Amygdala (tissue), 56 donors: ENCODE results near the gene BMI1.
"Not testable (repeated sequence)": the region's sequence is repeated elsewhere in the genome, so short reads cannot be mapped to it uniquely, and the experiment has no call there.

Experiments
- DNase-seq, 56 donors: peaks; one replicate each; lab custom pipeline; 2025; lab: John Stamatoyannopoulos, UW

BMI1 gene

DNA sequence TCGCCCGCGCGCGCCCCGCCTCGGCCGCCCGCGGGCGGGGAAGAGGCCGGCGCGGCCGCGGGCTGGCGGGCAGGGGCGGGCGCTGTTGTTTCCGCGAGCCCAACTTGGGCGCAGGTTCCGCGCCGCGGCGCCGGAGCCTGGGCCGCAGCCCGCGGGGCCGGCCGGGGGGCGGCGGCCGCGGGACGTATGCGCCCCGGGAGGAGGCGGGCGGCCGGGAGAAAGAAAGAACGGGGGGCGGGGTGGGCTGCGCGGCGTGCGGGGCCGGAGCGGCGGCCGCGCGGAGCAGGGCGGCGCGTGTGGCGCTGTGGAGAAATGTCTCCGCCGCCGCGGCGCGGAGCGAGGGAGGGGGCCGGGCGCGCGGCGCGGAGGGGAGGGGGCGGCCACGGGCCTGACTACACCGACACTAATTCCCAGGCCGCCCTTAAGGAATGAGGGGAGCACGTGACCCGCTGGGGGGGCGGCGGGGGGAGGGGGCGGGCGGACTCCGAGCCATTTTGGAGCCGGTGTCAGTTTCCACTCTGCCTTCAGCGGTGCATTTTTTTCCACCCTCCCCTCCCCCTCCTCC, at the start of gene BMI1:
Gene BMI1 (plus strand): TSS at position 509 of the 565 bp plus-strand sequence. CDS start 5,351 bp downstream, outside the sequence.
- peak in 53 of 56 donors; percentile 36 to 89 (median 74) for DNase-seq

DNA sequence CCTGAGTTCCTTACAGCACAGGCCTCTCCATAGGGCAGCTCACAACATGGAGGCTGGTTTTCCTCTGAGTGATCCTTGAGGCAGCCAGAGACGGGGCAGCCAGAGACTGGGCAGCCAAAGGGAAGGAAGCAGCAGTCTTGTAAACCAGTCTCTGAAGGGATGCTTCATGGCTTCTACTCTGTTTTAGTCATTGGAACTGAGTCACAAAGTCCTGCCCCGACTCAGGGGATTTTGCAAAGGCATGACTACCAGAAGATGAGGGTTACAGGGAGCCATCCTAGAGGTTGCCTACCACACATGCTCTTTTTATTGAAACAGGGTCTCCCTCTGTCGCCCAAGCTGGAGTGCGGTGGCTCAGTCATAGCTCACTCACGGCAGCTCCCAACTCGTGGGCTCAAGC, 49.1 kb upstream of the BMI1 start:
- DNase-seq = no peak

DNA sequence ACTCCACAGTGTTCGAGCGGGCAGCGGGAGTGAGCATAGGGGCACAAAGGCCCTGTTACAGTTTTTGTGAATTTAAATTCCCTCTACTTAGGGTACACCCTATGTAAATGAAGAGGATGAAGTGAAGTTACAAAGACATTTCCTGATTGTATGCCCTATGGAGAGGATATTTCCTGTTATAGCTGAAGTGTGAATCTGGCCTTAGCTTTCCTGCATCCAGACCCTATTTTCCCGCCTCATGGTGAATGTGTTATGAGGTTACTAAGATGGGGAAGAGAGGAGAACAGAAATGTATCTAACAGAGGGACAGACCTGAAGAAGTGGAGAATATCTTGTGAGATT, 42.5 kb upstream of the BMI1 start:
- DNase-seq = no peak

DNA sequence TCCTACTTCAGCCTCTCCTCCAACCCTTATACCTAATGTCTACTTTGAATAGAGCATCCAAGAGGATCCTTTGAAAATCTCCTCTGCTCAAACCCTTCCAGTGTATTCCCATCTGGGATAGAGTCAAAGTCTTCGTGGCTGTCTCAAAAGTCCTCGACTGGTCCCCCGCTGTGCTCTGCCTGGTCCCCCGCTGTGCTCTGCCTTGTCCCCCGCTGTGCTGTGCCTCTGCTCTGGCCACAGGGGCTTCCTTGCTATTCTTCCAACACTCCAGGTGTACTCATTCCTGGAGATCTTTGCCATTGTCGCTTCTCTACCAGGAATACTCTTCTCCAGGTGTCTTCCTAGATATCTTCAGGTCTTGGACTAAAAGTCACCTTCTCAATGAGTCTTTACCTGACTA, 40.8 kb upstream of the BMI1 start:
- DNase-seq = no peak

DNA sequence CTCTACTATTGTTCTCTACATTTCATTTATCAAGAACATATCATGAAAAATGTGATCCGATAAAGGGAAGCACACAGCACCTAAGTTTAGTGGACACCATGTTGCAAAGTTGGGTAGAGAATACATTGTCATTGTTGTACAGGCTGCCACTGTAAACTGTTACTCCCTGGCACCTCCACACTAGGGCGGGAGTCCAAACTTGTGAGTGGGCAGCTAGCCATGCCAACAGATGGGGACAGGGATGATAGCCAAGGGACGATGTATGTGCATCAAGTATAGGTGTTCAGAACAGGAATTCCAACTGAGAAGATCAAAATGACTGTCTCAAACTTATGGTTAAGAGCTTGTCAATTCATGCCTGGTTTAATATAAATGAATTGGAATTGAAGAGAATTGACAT, 35.8 kb upstream of the BMI1 start:
- DNase-seq = peak in 1 of 56 donors; percentile 1

DNA sequence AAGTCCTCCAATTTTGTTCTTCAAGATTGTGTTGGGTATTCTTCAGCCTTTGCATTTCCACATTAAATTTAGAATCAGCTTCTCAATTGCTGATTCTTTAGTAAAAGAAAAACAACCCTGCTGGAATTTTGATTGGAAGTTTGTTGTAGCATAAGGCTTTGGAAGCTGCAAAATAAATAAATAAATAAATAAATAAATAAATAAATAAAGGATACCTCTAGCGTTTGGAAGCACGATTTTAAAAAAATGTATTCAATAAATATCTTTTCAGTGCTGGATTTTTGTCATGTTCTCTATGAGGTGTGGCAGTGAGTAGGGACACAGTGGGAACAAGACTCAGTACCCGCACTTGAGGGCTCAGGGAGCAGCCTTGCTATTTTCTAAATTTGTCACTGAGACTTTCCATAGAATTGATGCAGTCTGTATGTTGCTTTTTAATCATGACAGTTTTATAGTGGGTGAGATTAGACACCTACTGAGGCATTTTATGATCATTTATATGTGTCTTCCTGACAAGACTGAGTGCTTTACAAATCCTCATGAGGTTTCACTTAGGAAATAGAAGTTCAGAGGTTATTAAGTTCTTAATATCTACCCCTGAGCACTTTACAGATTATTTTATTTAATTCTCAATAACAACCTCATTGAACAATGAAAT, 27.0 kb upstream of the BMI1 start:
- DNase-seq = no peak

DNA sequence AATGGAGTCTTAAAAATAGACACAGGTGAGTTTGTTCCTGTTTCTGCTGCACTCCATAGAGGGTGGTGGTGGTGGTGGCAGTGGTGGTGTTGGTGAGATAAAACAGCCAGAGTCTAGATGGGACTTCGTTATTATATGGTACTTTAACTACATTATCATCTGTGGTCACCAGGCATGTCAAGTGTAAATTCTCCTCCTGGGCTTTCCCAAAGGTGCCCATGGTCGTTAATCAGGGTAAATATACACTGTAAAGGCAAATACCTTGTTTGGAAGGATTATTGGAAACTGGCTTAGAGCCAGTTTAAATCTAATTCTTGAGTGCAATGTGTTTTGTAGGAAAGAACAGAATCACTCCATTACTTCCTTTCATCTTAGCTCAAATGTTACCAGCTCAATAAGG, 26.2 kb upstream of the BMI1 start:
- no peak for DNase-seq

DNA sequence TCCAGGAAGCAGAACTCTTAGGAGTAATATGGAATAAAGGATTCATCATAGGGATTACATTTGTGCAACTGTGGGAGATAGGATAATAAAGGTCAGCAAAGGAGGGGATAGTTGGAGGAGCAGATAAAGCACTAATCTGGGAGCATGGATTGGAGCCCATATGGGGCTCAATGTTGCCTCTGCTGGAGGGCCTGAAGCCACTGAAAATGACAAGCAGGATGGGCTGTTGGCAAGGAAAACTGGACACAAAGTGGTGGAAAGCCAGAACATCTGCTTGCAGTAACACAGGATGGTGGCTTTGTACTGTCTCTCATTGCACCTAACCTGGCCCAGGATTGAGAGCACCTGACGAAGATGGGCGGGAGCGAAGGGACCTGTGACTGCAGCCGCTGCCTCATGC, 19.7 kb upstream of the BMI1 start:
- DNase-seq = no peak

DNA sequence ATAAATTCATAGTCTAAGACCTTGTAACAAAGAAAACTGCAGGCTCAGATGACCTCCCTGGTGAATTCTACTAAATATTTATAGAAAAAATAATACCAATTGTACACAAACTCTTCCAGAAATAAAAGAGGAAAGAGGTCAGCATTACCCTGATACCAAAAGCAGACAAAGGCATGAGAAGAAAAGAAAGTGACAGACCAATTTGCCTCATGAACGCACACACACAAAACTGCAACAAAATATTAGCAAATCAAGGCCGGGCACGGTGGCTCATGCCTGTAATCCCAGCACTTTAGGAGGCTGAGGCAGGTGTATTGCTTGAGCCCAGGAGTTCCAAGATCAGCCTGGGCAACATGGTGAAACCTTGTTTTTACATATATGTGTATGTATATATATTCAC, 17.4 kb upstream of the BMI1 start:
- no peak for DNase-seq

DNA sequence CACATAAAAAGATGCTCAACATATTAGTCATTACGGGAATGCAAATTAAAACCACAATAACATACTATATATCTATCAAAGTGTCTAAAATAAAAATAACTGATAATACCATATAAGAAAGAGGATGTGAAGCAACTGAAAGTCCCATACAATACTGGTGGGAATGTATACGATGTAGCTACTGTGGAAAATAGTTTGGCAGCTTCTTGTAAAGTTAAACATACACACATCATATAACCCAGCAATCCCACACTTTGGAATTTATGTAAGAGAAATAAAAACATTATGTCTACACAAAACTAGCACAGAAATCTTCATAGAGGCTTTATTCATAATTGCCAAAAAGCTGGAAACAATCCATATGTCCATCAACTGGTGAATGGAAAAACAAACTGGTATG, 15.2 kb upstream of the BMI1 start:
- DNase-seq = no peak

DNA sequence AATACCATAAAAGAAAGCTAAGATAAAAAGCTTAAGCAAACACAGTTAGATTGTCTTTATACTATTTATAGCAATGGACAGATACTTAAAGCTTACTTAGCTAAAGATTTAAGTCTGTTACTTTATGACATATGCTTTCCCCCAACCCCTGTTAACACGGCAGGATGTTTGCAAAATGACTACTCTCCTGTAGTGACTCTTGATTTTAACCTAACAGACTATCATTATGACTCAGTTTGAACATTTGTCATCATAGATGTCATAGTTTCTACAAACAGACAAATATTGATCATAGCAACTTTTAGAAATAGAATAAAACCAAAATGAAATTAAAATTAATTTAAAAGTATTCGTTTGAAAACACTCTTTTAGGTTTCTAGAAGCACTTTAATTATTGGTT, 12.5 kb upstream of the BMI1 start:
- no peak for DNase-seq

DNA sequence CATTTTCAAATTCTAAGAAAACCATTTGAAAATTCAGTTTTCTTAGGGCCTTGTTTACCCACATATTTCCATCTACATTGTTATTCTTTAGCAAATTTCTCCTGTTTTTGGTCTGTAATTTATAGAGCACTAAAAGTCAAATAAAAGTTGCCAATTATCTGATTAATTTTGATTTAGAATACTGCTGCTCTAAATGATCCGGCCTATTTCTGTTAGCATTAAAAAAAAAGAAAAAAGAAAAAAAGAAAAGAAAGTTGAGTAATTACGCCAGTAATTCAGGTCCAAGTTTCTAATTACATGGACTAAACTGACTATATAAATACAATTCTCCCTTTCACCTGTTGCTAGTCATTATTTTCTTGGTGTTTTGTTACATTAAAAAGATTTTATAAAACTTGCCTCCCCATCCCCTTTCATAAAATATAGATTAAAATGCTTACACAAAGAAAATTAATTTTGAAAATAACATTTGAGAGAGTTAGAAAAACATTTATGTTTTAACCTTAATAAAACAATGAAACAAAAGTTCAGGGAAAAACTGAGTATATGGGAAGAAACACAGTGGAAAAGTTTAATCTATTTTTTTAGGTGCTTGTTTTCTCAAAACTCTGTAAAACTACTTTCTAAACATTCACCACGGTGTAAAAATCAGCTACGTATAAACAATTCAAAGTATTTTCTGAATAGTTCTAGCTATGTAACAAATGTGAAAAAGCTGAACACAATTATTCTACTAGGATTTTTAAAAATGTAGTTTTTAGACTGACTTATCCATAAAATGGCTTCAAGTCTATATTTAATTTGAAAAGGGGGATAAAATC, 11.5 kb upstream of the BMI1 start:
- no peak for DNase-seq

DNA sequence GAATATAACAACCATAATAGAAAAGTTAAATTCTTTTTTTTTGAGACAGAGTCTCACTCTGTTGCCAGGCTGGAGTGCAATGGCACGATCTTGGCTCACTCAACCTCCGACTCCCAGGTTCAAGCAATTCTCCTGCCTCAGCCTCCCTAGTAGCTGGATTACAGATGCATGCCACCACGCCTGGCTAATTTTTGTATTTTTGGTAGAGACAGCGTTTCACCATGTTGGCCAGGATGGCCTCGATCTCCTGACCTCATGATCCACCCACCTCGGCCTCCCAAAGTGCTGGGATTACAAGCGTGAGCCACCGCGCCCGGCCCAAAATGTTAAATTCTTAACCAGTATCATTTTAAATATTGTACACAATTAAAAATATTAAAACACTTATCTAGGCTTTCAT, 10.9 kb upstream of the BMI1 start:
- not testable (repeated sequence) for DNase-seq

DNA sequence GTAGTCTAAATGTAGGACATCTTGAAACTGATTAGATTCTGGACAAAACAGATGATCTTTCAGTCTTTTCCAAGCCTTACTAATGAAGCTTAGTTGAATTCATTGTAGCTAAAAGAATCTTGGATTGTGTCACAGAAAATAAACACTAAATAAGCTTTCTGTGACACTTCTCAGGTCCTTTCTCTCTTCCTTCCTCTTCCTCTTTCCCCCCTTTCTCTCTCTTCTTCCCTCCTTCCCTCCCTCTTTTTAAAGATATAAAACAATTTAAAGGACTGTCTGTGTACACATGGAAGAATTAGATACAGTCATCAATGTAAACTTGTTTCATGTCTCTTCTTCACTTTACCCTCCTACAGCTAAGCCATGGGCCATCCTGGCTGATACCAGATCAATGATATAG, 10.0 kb upstream of the BMI1 start:
- no peak for DNase-seq

DNA sequence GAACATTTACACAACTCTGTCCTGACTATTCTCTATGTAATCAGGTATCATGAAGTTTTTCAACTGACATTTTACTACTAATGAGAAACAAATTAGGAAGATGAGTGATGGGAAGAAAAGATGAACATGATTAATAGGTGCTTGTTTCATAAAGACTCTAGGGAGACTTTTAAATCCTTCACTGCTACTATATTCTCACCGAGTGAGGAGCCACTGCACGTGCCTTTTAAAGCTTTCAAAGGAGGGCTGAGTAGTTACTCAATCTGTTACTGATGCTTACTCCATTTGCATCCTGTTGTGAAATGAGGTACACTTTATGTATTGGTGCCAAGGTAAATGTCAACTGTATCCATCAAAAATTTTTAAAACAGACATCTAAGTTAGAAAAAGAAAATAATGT, 6.0 kb upstream of the BMI1 start:
- DNase-seq = no peak

DNA sequence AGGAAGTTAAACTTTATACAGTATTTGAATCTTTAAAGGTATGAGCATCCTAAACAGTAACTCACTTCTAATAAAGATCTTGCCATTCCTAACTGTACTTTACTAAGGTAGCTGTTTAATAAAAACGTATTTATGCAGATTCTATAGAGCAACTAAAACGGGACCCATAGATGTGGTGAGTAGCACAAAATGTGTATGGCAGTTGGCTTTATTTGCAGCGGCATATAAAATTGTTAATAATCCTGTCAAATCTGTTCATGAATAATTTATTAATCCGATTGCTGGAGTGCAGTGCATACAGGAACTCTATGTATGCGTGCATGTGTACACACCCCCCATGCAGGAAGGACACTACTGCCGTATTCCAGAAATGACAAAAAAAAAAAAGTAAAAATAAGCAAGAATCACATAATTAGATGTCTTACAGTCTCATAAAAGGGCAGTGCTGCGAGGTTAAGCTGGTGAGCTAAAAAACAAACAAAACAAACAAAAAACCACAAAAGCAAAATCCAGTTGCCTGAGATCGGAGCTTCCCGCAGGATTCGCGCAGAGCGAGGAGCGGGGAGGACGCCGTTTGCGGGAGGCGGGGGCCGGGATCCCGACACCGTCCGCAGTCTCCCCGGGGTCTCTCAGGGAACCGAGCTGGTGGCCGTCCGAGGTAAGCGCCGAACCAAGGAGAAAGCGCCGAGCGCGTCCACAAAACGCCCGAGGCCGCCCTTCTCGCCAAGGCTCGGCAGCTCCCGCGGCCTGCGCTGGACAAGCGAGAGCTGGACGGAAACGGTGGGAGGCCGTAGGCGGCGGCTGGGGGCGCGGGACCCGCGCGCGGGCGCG, 5.2 kb upstream of the BMI1 start:
- DNase-seq = peak in 3 of 56 donors; percentile 49 to 83 (median 60)

DNA sequence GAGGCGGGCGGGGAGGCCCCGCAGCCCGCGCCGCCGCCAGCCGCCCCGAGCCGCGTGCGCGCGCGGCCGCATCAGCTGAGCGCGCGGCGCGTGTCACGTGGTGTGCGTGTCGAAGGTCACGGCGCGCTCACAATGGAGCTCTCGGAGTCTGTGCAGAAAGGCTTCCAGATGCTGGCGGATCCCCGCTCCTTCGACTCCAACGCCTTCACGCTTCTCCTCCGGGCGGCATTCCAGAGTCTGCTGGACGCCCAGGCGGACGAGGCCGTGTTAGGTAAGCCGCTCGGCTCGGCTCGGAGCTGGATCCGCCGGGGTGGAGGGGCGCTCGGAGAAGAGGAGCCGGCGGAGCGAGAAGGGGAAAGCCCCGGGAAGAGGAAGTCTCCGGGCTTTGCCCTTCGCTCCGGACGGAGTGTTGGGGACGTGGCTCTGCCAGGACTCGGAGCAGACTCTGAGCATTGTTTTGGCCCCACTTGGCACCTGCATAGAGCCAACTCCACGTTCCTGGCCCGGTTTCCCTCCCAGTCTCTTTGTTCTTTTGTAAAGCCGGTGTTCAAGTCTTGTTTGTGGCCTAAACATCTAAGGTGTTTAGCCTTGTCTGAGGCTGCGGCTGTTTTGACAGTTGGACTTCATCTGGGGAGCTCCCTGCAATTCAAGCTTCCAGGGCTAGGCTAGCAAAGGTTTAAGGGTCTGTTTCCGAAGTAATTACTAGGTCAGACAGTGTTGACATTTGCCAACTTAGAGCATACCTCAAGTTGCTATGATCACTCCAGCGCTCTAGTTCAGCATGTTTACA, 4.4 kb upstream of the BMI1 start, which contains the start of gene COMMD3:
Gene COMMD3 (plus strand): TSS at position 103 of the 790 bp plus-strand sequence. CDS start 30 bp downstream, at position 133.
- peak; percentile 37 to 91 (median 80) for DNase-seq

DNA sequence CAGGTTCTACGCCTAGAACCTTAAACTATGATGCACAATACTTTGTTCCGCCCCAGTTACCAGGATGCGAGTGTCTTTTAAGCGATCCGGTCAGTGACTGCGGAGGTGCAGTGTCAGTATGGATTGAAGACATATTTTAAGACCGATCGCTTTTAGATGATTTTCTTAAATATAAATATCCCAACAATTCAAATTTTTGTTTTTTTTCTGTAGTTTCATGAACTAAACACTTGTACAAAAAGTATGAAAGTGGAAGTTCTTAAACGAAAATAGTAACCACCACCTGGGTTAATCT, 3.9 kb upstream of the BMI1 start:
- DNase-seq = no peak

DNA sequence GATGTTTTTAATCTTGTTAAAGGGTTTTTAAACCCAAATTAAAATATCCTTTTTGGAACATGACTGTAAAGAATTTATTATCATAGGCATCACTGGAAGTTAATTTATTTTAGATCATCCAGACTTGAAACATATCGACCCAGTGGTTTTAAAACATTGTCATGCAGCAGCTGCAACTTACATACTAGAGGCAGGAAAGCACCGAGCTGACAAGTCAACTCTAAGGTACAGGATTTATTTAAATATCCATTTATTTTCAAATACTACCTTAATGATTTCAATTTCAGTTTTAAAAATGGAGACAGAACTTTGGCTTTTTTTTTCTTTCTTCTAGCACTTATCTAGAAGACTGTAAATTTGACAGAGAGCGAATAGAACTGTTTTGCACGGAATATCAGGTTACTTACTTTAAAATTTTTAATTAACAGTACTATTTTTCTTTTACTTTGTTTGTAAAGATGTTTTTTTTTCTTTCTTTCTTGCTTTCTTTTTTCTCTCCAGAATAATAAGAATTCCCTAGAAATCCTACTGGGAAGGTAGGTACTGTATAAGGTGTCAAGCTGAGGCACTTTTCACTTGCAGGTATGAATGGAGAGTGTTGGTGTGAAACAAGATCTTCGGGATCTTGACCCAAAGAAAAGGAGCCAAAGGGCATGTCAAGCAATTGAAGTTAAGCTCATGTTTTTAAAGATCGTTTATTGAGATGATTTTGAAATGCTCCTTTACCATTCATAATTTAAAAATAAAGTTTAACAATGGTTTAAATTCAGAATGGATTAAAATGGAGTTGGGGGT, 2.9 kb upstream of the BMI1 start:
- DNase-seq = no peak
